ENCODE results near the gene RPUSD1.
"Not testable (repeated sequence)": the region's sequence is repeated elsewhere in the genome, so short reads cannot be mapped to it uniquely, and the experiment has no call there.

Gene RPUSD1

GRCh38 chr16:766820-767640, 21.2 kb downstream of the RPUSD1 start:
- no peak for DNase-seq (ENCODE audit: low read depth, low spot score)

- DNase-seq (ENCODE audit: low read depth, low spot score), result no peak
Measured at GRCh38 chr16:766008-766819, 22.0 kb downstream of the RPUSD1 start.

GRCh38 chr16:765488-765865, 22.7 kb downstream of the RPUSD1 start:
- no peak for DNase-seq (ENCODE audit: low read depth, low spot score)

GRCh38 chr16:764848-765487, 23.2 kb downstream of the RPUSD1 start:
- no peak for DNase-seq (ENCODE audit: low read depth, low spot score)

- no peak for DNase-seq (ENCODE audit: low read depth, low spot score)
Measured at GRCh38 chr16:764184-764750, 23.9 kb downstream of the RPUSD1 start.

GRCh38 chr16:763369-764183, 24.6 kb downstream of the RPUSD1 start:
- DNase-seq (ENCODE audit: low read depth, low spot score), result no peak

GRCh38 chr16:762595-763268, 25.4 kb downstream of the RPUSD1 start:
- no peak for DNase-seq (ENCODE audit: low read depth, low spot score)

GRCh38 chr16:761625-762513, 26.3 kb downstream of the RPUSD1 start:
- no peak for DNase-seq (ENCODE audit: low read depth, low spot score)

- no peak for DNase-seq (ENCODE audit: low read depth, low spot score)
Measured at GRCh38 chr16:760545-761343, 27.4 kb downstream of the RPUSD1 start, which contains the start of gene MSLN. Gene MSLN (plus strand): TSS chr16:760734. CDS start chr16:762681, 1,947 bp downstream.

- DNase-seq (ENCODE audit: low read depth, low spot score), result no peak
Measured at GRCh38 chr16:760065-760464, 28.1 kb downstream of the RPUSD1 start.

- DNase-seq (ENCODE audit: low read depth, low spot score), result no peak
Measured at GRCh38 chr16:759110-759910, 28.9 kb downstream of the RPUSD1 start.

GRCh38 chr16:756428-756827, 31.8 kb downstream of the RPUSD1 start:
- no peak for DNase-seq (ENCODE audit: low read depth, low spot score)

GRCh38 chr16:754656-755055, 33.5 kb downstream of the RPUSD1 start:
- DNase-seq (ENCODE audit: low read depth, low spot score), result no peak

GRCh38 chr16:754121-754607, 34.0 kb downstream of the RPUSD1 start:
- not testable (repeated sequence) for DNase-seq (ENCODE audit: low read depth, low spot score)

GRCh38 chr16:752007-752312, 36.2 kb downstream of the RPUSD1 start:
- DNase-seq (ENCODE audit: low read depth, low spot score), result no peak

- DNase-seq (ENCODE audit: low read depth, low spot score), result no peak
Measured at GRCh38 chr16:751152-752006, 36.8 kb downstream of the RPUSD1 start.

GRCh38 chr16:750485-750884, 37.7 kb downstream of the RPUSD1 start:
- DNase-seq (ENCODE audit: low read depth, low spot score), result no peak

Measured in smooth muscle cell of the brain vasculature (primary cell).